OCI-LY7 (cell line): ENCODE measurements around the gene ZC3H7B. TPM values are rescaled to one million over a fixed set of nuclear protein-coding genes. Genes with fewer than 3 reads are reported as not detected.

Experiments used
- BruUV-seq: library from RNA; stranded (reverse); fragments of 400-500 nt; replicated peaks from 2 replicates; lab custom pipeline; 2021; lab: Mats Ljungman, UMichigan
- CTCF ChIA-PET: fragments of 300-600 bp; sonication (Branson Sonifier 250); formaldehyde crosslinking; loops from one replicate; lab custom pipeline; 2022; ENCODE audit warnings: antibody characterized with exemption; ENCODE audit not compliant: unreplicated experiment; lab: Charles Lee
- POLR2A ChIA-PET: fragments of 300-600 bp; sonication (Branson Sonifier 250); formaldehyde crosslinking; loops from one replicate; lab custom pipeline; 2022; ENCODE audit warnings: antibody characterized with exemption; lab: Charles Lee
- DNase-seq: peaks from one replicate; pipeline ENCODE4 v3.0.0-alpha.2; 2015; ENCODE audit warnings: low spot score
- H2AFZ ChIP-seq: fragments of 200-600 bp; sonication (generic), shearing (Covaris generic); 2 replicates; pipeline ENCODE4 v1.6.1; 2014; ENCODE audit warnings: mild to moderate bottlenecking, antibody characterized with exemption, low read length, moderate library complexity
- H3K27ac ChIP-seq: fragments of 200-600 bp; sonication (generic); 2 replicates; pipeline ENCODE4 v1.5.1; 2014; ENCODE audit warnings: mixed run types, low read depth, mild to moderate bottlenecking, moderate library complexity, low read length, inconsistent platforms; ENCODE audit not compliant: poor library complexity, severe bottlenecking
- H3K36me3 ChIP-seq: fragments of 200-600 bp; sonication (generic); 2 replicates; pipeline ENCODE4 v1.6.1; 2014; ENCODE audit warnings: mild to moderate bottlenecking, antibody characterized with exemption, low read length, moderate library complexity, mixed read lengths; ENCODE audit not compliant: insufficient read depth
- H3K4me1 ChIP-seq: fragments of 200-600 bp; sonication (generic); 2 replicates; pipeline ENCODE4 v1.5.1; 2014; ENCODE audit warnings: mild to moderate bottlenecking, low read length; ENCODE audit not compliant: insufficient read depth, poor library complexity, severe bottlenecking
- H3K4me2 ChIP-seq: fragments of 200-600 bp; sonication (generic); 2 replicates; pipeline ENCODE4 v1.6.1; 2014; ENCODE audit warnings: mild to moderate bottlenecking, low read length
- H3K4me3 ChIP-seq: fragments of 200-600 bp; sonication (generic); 2 replicates; pipeline ENCODE4 v1.5.1; 2014; ENCODE audit warnings: mild to moderate bottlenecking, low read depth, low read length; ENCODE audit not compliant: poor library complexity, severe bottlenecking
- H3K79me2 ChIP-seq: fragments of 200-600 bp; sonication (generic); 2 replicates; pipeline ENCODE4 v1.6.1; 2016; ENCODE audit warnings: low read depth, mild to moderate bottlenecking, low read length, moderate library complexity, mixed read lengths; ENCODE audit not compliant: insufficient read depth
- H3K9me2 ChIP-seq: fragments of 200-600 bp; sonication (generic); 2 replicates; pipeline ENCODE4 v1.6.1; 2016; ENCODE audit warnings: mild to moderate bottlenecking, low read length, mixed read lengths; ENCODE audit not compliant: insufficient read depth
- H3K9me3 ChIP-seq: fragments of 200-600 bp; sonication (generic); 2 replicates; pipeline ENCODE4 v1.6.1; 2014; ENCODE audit warnings: mild to moderate bottlenecking, mixed run types, low read length, mixed read lengths
- H4K20me1 ChIP-seq: fragments of 200-600 bp; sonication (generic); 2 replicates; pipeline ENCODE4 v1.6.1; 2014; ENCODE audit warnings: mild to moderate bottlenecking, antibody characterized with exemption, low read length, moderate library complexity, mixed read lengths; ENCODE audit not compliant: insufficient read depth
- EZH2phosphoT487 ChIP-seq: fragments of 200-600 bp; sonication (generic); IDR thresholded peaks from 2 replicates; pipeline ENCODE4 v1.6.1; 2018; ENCODE audit warnings: low read depth, borderline replicate concordance, mild to moderate bottlenecking, mixed run types, antibody characterized with exemption, low read length, moderate library complexity, mixed read lengths
- intact Hi-C: fragments of 100-400 bp; cut with micrococcal nuclease; formaldehyde crosslinking; loops from one replicate; pipeline ENCODE4 v1.10.0; 2022; ENCODE audit not compliant: unreplicated experiment
- total RNA-seq, 2 experiments: library from RNA; depleted of rRNA in 1 of 2; stranded (reverse); fragments of >200 nt in 1 of 2; shearing (Covaris generic) in 1 of 2; gene quantifications; 2 replicates each; pipeline ENCODE4 v1.2.3, GENCODE V29; 2014 to 2022
- TF ChIP-seq, protein P1 (sequence below): fragments of 200-600 bp; sonication (generic); conservative IDR thresholded peaks from 2 replicates; pipeline ENCODE4 v1.5.1; 2014; ENCODE audit warnings: mild to moderate bottlenecking, antibody characterized with exemption, low read length, moderate library complexity, mixed read lengths

The ZC3H7B gene
- total RNA-seq, 2 experiments from 2014 or later, result 46.7 to 56.3 TPM

DNA sequence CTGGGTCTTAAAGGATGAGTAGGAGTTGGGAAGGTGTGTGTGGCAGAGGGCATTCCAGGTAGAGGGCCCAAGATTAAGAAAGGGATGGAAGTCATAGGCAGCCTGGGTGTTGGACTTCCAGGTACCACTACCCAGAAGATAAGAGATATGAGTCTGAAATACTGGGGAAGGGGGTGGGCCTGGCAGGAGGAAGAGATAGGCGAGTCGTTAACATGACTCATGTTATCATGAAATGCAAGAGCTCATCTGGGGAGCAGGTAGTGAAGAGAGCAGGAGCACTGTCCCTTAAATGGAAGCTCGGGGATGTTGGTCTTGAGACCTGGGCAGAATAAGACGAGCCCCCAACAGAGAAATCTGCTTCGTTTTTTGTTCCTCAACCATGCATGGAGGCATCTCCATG is 10.2 kb downstream of the ZC3H7B start:
- CTCF ChIA-PET, result interaction anchor here (0.6 kb wide), 1 partner anchor 280 kb away, joined by 3 read pairs; no protein-coding TSS in a partner anchor
- no TSS peak for BruUV-seq
- POLR2A ChIA-PET, result no interaction called here

DNA sequence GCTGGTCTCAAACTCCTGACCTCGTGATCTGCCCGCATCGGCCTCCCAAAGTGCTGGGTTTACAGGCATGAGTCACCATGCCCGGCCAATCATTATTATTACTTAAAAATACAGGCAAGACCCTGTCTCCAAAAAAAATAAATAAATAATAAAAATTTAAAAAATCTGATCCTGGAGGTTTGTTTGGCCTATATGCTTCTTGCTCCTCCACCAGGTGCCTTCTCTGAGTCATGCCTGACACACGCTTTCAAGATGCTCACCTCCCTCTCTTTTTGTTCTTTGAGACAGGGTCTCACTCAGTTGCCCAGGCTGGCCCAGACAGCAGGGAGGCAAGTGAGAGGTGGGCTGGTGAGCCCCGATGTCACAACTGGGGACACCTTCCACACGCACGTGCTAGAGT is 13.5 kb downstream of the ZC3H7B start:
- H3K4me1 ChIP-seq, result no peaks in the 10 kb centered on the region
- H3K79me2 ChIP-seq, result peaks cover 56% of the 10 kb centered on the region; the same call in 1 of the 2 replicates
- CTCF ChIA-PET, result no interaction called here
- no peak overlapping the region for H3K27ac ChIP-seq
- no peak overlapping the region for H3K4me2 ChIP-seq
- no peaks in the 10 kb centered on the region for H3K9me3 ChIP-seq
- no TSS peak for BruUV-seq
- intact Hi-C loops, result no loop called here
- POLR2A ChIA-PET, result no interaction called here
- H3K36me3 ChIP-seq, result peaks cover 24% of the 10 kb centered on the region
- DNase-seq, result no peak
- H3K4me3 ChIP-seq, result no peak overlapping the region
- no peaks in the 10 kb centered on the region for H3K9me2 ChIP-seq
- H2AFZ ChIP-seq, result no peak overlapping the region
- no peaks in the 10 kb centered on the region for H4K20me1 ChIP-seq
- TF ChIP-seq, protein P1, sequence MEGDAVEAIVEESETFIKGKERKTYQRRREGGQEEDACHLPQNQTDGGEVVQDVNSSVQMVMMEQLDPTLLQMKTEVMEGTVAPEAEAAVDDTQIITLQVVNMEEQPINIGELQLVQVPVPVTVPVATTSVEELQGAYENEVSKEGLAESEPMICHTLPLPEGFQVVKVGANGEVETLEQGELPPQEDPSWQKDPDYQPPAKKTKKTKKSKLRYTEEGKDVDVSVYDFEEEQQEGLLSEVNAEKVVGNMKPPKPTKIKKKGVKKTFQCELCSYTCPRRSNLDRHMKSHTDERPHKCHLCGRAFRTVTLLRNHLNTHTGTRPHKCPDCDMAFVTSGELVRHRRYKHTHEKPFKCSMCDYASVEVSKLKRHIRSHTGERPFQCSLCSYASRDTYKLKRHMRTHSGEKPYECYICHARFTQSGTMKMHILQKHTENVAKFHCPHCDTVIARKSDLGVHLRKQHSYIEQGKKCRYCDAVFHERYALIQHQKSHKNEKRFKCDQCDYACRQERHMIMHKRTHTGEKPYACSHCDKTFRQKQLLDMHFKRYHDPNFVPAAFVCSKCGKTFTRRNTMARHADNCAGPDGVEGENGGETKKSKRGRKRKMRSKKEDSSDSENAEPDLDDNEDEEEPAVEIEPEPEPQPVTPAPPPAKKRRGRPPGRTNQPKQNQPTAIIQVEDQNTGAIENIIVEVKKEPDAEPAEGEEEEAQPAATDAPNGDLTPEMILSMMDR, result no peak
- TF ChIP-seq EZH2phosphoT487, result no peak

More for the DNA sequence above, 10.2 kb downstream of the ZC3H7B start:
- no peak for DNase-seq
- no peaks in the 10 kb centered on the region; the same call in 1 of the 2 replicates for H4K20me1 ChIP-seq
- H3K9me2 ChIP-seq, result no peaks in the 10 kb centered on the region
- no peak overlapping the region for H2AFZ ChIP-seq
- no peaks in the 10 kb centered on the region for H3K9me3 ChIP-seq
- H3K79me2 ChIP-seq, result peaks cover 66% of the 10 kb centered on the region
- no peaks in the 10 kb centered on the region for H3K4me1 ChIP-seq
- H3K27ac ChIP-seq, result no peak overlapping the region
- intact Hi-C loops, result no loop called here
- peaks cover 36% of the 10 kb centered on the region for H3K36me3 ChIP-seq
- H3K4me3 ChIP-seq, result no peak overlapping the region
- TF ChIP-seq, protein P1, result no peak
- no peak for TF ChIP-seq EZH2phosphoT487
- no peak overlapping the region for H3K4me2 ChIP-seq

DNA sequence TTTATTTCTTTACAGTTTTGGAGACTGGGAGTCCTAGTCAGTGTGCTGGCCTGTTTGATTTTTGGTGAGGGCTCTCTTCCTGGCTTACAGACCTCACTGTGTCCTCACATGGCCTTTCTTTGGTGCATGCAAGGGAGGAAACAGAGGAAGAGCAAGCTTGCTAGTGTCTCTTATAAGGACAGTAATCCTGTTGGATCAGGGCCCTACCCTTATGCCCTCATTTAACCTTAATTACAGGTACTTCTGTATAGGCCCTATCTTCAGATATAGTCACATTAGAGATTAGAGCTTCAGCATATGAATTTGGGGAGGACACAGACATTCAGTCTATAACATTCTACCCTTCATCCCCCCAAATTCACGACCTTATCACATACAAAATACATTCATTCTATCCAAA is 14.3 kb downstream of the ZC3H7B start:
- no peaks in the 10 kb centered on the region for H4K20me1 ChIP-seq
- DNase-seq, result no peak
- POLR2A ChIA-PET, result no interaction called here
- H3K9me2 ChIP-seq, result no peaks in the 10 kb centered on the region
- no peak for TF ChIP-seq EZH2phosphoT487
- TF ChIP-seq, protein P1, result no peak
- no peak overlapping the region for H3K4me3 ChIP-seq
- H3K79me2 ChIP-seq, result peaks cover 51% of the 10 kb centered on the region; the same call in 1 of the 2 replicates
- CTCF ChIA-PET, result no interaction called here
- BruUV-seq, result no TSS peak
- no peak overlapping the region for H3K4me2 ChIP-seq
- H3K9me3 ChIP-seq, result no peaks in the 10 kb centered on the region
- H3K4me1 ChIP-seq, result no peaks in the 10 kb centered on the region
- no peak overlapping the region for H2AFZ ChIP-seq
- intact Hi-C loops, result no loop called here
- H3K36me3 ChIP-seq, result peaks cover 24% of the 10 kb centered on the region; the same call in 1 of the 2 replicates
- H3K27ac ChIP-seq, result no peak overlapping the region
